HL-60 (cell line): Measurements from ENCODE around the gene ACBD5.

ENCODE experiments used
- DNase-seq, 2 experiments: peaks; one replicate each; pipeline ENCODE4 v3.0.0-alpha.2; 2010 to 2020; ENCODE audit warnings: low read depth in 1 of 2, low spot score in 1 of 2
- H3K27ac ChIP-seq: fragments of 250-450 bp; sonication (Bioruptor Pico); replicated peaks from 2 replicates; pipeline ENCODE4 v1.5.1; 2020; ENCODE audit warnings: mild to moderate bottlenecking, moderate library complexity
- H3K27me3 ChIP-seq: fragments of 250-450 bp; sonication (Bioruptor Pico); 2 replicates; pipeline ENCODE4 v1.5.1; 2021; ENCODE audit warnings: mild to moderate bottlenecking, moderate library complexity; ENCODE audit not compliant: insufficient read depth, poor library complexity, severe bottlenecking
- H3K4me3 ChIP-seq: replicated peaks from 2 replicates; pipeline ENCODE4 v1.5.1; 2011; ENCODE audit warnings: mild to moderate bottlenecking, control low read depth, low read length; ENCODE audit not compliant: insufficient read depth
- CTCF ChIP-seq: IDR thresholded peaks from one replicate; pipeline ENCODE4 v1.5.1; 2011; ENCODE audit warnings: low read length, control low read depth, inconsistent platforms; ENCODE audit not compliant: insufficient read depth
- GABPA ChIP-seq: IDR thresholded peaks from 2 replicates; pipeline ENCODE4 v1.6.1; 2012; ENCODE audit warnings: low read depth
- POLR2AphosphoS5 ChIP-seq: IDR thresholded peaks from 2 replicates; pipeline ENCODE4 v1.6.1; 2012; ENCODE audit warnings: low read depth
- REST ChIP-seq: IDR thresholded peaks from 2 replicates; pipeline ENCODE4 v1.6.1; 2012; ENCODE audit warnings: low read depth; ENCODE audit not compliant: insufficient replicate concordance
- SPI1 ChIP-seq: IDR thresholded peaks from 2 replicates; pipeline ENCODE4 v1.6.1; 2012; ENCODE audit warnings: low read depth, mild to moderate bottlenecking, borderline replicate concordance

The ACBD5 gene

GRCh38 chr10:27253576-27253975 is 13.0 kb upstream of the ACBD5 start:
- Histone ChIP-seq H3K27ac (no peak overlapping the region), H3K27me3 (no peaks in the 10 kb centered on the region), H3K4me3 (no peak overlapping the region)
- TF ChIP-seq REST (no peak), SPI1 (no peak), GABPA (no peak), POLR2AphosphoS5 (no peak), CTCF (no peak)
- DNase-seq = no peak

- TF ChIP-seq CTCF (no peak), POLR2AphosphoS5 (no peak), REST (no peak), GABPA (no peak), SPI1 (no peak)
- DNase-seq = peak in 1 of 2 experiments; percentile 20
- 0 out of 2 replicates have a peak overlapping the region, but pooled peaks have one; percentile 38 for H3K27ac ChIP-seq
- no peaks in the 10 kb centered on the region for H3K27me3 ChIP-seq
- H3K4me3 ChIP-seq = no peak overlapping the region
These were observed 11.8 kb upstream of the ACBD5 start for GRCh38 chr10:27252267-27253000.

- TF ChIP-seq GABPA = no peak
- Histone ChIP-seq H3K27ac (no peak overlapping the region), H3K4me3 (no peak overlapping the region), H3K27me3 (no peaks in the 10 kb centered on the region)
- DNase-seq = no peak
These were observed 11.0 kb upstream of the ACBD5 start for GRCh38 chr10:27251554-27251953.

GRCh38 chr10:27248215-27248614 is 7.6 kb upstream of the ACBD5 start:
- Histone ChIP-seq H3K4me3 (no peak overlapping the region), H3K27ac (no peak overlapping the region), H3K27me3 (no peaks in the 10 kb centered on the region)
- DNase-seq = no peak
- TF ChIP-seq SPI1 = no peak
- no peak for TF ChIP-seq POLR2AphosphoS5
- TF ChIP-seq GABPA = no peak
- TF ChIP-seq CTCF = no peak
- no peak for TF ChIP-seq REST
